ENCODE measurements around the gene MDGA2.

- TF ChIP-seq CTCF (IDR thresholded peaks at IDR 0.05) (no peak), POLR2A (IDR thresholded peaks at IDR 0.05) (no peak)
These were observed 882.3 kb downstream of the MDGA2 start for GRCh38 chr14:46793144-46793543.

Data from Peyer's patch (tissue), 4 donors.